Muscle of arm (tissue), 14 donors: ENCODE results near the gene LIN52. TPM values are rescaled to one million over a fixed set of nuclear protein-coding genes. Genes with fewer than 3 reads are reported as not detected.

Source experiments
- DNase-seq: peaks from one replicate; pipeline ENCODE4 v3.0.0-alpha.2; 2013
- long read RNA-seq, 11 donors: transcript quantifications; one replicate each; lab custom pipeline, GENCODE V29; 2026
- polyA plus RNA-seq, 12 donors: library from polyadenylated mRNA; unstranded; fragments of 120-200 nt; gene quantifications; one replicate each; pipeline ENCODE4 v1.2.1, GENCODE V29; 2013; ENCODE audit not compliant: insufficient read length in 12 of 12

Gene LIN52
- polyA plus RNA-seq = 100 to 1,000 TPM in 1 of 12 donors, 10 to 100 TPM in 9, 1 to 10 TPM in 2; 8.9 to 155 (median 12.4) TPM
- long read RNA-seq, donor 1, transcript LIN52-205 (6 exons, 2,776 nt) = major isoform, 5 of 5 reads
- long read RNA-seq, donor 1, partial matches to known transcripts = 0 of 5 reads
- long read RNA-seq, donor 1, other reads (novel, unspliced or antisense) = 0 of 5 reads
- long read RNA-seq, donor 2, transcript LIN52-205 (6 exons, 2,776 nt) = major isoform, 5 of 12 reads
- long read RNA-seq, donor 2, partial matches to known transcripts = 7 of 12 reads
- long read RNA-seq, donor 2, other reads (novel, unspliced or antisense) = 0 of 12 reads
- long read RNA-seq, donor 3, partial matches to known transcripts = 0 of 1 reads
- long read RNA-seq, donor 3, other reads (novel, unspliced or antisense) = 0 of 1 reads
- long read RNA-seq, donor 4, partial matches to known transcripts = 0 of 2 reads
- long read RNA-seq, donor 4, other reads (novel, unspliced or antisense) = 0 of 2 reads
- long read RNA-seq, donor 5, partial matches to known transcripts = 0 of 3 reads
- long read RNA-seq, donor 5, other reads (novel, unspliced or antisense) = 0 of 3 reads
- long read RNA-seq, donor 6, partial matches to known transcripts = 0 of 2 reads
- long read RNA-seq, donor 6, other reads (novel, unspliced or antisense) = 0 of 2 reads
- long read RNA-seq, donor 7, partial matches to known transcripts = 0 of 1 reads
- long read RNA-seq, donor 7, other reads (novel, unspliced or antisense) = 0 of 1 reads
- long read RNA-seq, donor 8, partial matches to known transcripts = 0 of 2 reads
- long read RNA-seq, donor 8, other reads (novel, unspliced or antisense) = 0 of 2 reads
- long read RNA-seq, donor 9, partial matches to known transcripts = 0 of 3 reads
- long read RNA-seq, donor 9, other reads (novel, unspliced or antisense) = 0 of 3 reads
- long read RNA-seq, donor 10, partial matches to known transcripts = 0 of 1 reads
- long read RNA-seq, donor 10, other reads (novel, unspliced or antisense) = 0 of 1 reads
- long read RNA-seq, donor 11, partial matches to known transcripts = 0 of 4 reads
- long read RNA-seq, donor 11, other reads (novel, unspliced or antisense) = 0 of 4 reads

DNA sequence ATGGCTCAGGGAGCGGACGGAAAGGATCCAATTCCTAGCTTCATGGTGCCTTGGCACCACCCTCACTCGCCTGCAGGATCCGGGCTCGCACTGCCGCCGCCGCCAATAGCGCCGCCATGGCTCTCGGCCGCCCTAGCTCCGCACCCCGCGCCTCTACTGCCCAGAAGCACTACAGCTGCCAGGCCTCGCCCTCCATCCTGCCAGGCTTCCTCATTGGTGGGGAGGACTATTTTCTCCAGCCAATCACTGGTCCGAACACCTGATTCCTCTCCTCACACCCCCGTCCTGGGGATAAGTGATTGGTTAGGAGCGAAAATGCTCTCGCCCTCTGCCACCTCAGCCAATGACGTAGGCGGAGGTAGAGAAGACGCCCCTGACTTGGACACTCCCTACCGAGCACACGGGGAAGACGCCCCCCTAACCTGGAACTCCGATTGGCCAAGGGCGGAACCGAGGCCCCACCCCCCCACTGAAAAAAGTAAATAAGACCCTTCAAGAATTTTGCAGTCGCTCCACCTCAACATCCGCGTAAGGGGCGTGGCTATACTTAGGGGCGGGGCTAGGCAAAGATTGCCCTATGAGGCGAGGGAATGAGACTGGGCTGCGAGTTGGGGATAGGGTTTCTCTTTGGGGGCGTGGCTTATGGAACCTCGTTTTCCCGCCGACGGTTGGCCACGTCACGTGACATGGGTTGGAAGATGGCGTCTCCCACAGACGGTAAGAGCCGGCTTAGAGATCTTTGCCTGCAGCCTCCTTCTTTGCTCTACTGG, at the start of gene LIN52, which contains the start of gene ALDH6A1:
Gene LIN52 (plus strand): TSS at position 680 of the 770 bp plus-strand sequence. CDS start 19 bp downstream, at position 699.
Gene ALDH6A1 (minus strand): TSS at position 177 of the 770 bp plus-strand sequence. CDS start 59 bp downstream, at position 118.
- DNase-seq = peak; percentile 100

- no peak for DNase-seq
Observed at GRCh38 chr14:74035556-74035955, 49.2 kb upstream of the LIN52 start.

DNA sequence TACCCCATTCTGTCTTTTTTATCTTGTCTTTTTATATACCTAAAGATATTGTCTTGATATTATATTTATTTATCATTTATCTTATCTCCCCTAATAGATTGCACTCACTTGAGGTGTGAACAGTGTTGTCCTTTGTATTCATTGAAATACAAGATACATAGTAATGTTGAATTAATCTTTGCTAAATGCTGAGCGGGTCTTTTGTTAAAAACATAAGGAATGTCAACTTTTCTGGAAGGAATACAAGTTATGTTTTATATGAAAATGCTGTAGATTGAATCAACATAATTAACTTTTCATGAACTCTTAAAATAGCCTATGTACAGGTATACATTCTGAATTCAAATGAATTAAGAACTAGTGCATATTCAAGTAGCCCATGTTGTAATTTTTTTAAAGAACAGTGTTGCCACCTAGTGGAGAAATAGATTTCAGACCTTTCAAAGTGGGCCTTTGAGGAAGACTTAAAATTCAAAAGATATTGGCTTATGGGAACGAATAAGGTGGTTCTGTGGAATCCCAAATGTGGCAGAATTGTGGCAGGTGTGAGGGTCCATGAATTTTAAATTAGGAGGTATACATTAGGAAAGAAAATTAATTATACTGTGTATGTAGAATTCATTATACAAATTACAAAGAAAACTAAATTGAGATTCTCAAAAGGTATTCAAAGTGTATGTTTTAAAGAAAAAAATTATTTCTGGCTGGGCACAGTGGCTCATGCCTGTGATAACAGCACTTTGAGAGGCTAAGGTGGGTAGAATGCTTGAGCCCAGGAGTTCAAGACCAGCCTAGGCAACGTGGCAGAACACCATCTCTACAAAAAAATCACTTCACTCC, 46.5 kb upstream of the LIN52 start:
- peak; percentile 35 for DNase-seq

DNA sequence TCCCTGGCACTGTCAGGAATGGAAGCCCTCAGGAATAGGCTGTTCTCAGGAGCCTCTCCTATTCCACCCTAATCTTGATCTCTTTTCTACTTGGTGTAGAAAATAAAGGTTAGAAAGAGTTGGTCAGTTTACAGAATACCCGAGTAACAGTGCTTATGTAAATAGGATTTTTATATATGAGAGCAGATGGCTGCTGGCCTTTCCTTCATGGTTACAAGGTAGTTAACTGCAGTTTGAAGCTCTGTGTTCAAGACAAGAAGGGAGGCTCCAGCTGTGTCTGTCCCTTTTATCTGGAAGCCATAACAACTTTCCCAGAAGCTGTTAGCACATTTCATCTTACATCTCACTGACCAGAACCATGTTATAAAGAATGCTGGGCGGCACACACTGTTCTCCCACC, 42.5 kb upstream of the LIN52 start:
- no peak for DNase-seq

- no peak for DNase-seq
Observed at GRCh38 chr14:74045522-74045921, 39.2 kb upstream of the LIN52 start.

DNA sequence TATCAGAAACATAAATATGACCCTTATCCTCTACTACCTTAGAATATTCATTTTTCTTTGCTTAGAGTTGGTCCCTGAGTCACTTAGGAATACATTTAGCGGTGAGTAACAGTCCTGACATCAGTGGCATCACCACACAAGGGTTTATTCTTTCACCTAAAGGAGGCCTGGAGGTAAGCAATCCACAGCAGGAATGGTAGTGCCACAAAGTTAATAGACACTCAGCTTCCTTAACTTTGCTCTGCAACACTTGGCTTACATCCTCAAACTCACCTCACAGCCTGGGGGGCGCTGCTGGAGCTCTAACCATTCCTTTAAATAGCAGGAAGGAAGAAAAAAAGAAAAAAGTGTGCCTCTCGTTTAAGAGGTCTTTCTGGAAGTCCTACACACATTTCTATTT, 36.5 kb upstream of the LIN52 start:
- DNase-seq = no peak

DNA sequence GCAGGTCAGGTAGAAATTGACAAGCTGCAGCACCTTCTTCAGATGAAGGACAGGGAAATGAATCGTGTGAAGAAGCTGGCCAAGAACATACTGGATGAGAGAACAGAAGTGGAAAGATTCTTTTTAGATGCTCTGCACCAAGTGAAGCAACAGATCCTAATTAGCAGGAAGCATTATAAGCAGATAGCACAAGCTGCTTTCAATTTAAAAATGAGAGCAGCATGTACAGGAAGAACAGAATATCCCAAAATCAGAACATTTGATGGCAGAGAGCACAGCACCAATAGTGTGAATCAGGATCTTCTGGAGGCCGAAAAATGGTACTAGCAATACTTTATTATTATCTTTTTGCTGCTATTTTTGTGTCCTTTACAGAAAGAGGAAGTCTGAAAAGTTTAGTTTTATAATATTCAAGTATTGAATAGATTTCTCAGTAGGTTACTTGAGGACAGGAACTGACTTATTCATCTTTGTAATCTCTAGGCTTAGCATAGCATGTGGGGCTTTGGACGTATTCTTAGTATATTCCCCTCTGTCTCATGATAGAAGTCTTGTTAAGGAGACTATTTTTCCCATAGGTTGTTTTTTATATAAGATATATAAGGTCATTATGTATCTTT, 34.8 kb upstream of the LIN52 start:
- no peak for DNase-seq

DNA sequence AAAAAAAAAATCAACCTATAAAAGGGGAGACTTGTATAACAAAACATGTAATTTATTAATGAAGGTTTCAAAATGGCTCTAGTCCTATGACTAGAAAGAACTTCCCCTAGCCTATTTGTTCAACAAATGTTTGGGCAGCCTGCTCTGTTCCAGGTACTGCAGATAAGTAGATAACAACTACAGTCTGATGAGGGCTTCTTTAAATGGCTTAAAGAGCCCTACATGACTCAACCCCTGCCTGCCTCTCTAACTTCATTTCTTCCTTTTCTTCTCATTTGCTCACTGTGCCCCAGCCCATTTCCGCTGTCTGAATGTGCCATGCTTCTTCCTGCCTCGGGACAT, 22.0 kb upstream of the LIN52 start:
- DNase-seq = no peak

GRCh38 chr14:74064426-74064825, 20.3 kb upstream of the LIN52 start:
- no peak for DNase-seq

GRCh38 chr14:74064883-74065282, 19.9 kb upstream of the LIN52 start:
- DNase-seq = no peak

GRCh38 chr14:74065746-74066575, 18.8 kb upstream of the LIN52 start:
- no peak for DNase-seq

- DNase-seq = no peak
Observed at GRCh38 chr14:74077401-74077800, 7.4 kb upstream of the LIN52 start.

GRCh38 chr14:74080820-74081460, 3.8 kb upstream of the LIN52 start:
- DNase-seq = no peak

GRCh38 chr14:74081491-74081890, 3.3 kb upstream of the LIN52 start:
- no peak for DNase-seq

DNA sequence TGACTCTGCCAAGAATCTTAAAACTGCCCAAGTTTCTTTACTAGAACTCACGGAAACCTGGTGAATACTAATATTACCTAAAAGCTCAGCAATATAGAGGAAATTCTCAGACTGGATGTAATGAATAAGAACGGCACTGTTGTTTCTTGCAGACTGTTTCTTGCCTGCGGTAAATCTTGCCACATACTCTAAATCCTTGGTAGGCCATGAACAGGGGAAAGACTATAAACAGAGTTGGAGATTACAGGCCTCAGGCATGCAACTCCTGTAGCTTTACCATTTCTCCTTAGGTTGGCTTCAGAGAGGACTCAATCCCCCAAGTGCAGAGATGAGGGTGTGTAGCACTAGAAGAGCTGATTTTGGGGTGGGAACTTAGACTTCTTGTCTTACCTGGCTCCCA, 1.6 kb upstream of the LIN52 start:
- no peak for DNase-seq

DNA sequence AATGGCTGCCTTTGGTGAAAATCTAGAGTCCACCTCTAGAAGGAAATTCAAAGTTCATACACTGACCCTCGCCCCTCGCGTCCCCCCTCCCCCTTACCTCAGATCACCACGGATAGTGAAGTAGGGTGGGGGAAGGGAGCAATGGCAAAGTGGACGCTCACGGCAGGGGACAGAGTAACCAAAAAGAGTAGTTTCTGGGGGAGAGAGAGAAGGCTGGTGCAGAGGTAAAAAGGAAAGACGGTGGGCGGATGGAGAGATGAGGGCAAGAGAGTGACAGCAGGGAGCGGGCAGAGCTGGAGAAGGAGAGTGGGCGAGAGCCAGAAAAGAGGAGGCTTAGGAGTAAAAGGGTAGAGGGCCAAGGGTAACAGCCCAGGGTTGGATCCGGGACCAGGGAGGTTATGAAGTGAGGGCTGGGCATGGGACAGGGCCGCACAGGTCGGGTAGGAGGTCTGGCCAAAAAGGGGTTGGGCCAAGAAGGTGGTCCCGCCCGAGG, 926 bp upstream of the LIN52 start:
- no peak for DNase-seq

DNA sequence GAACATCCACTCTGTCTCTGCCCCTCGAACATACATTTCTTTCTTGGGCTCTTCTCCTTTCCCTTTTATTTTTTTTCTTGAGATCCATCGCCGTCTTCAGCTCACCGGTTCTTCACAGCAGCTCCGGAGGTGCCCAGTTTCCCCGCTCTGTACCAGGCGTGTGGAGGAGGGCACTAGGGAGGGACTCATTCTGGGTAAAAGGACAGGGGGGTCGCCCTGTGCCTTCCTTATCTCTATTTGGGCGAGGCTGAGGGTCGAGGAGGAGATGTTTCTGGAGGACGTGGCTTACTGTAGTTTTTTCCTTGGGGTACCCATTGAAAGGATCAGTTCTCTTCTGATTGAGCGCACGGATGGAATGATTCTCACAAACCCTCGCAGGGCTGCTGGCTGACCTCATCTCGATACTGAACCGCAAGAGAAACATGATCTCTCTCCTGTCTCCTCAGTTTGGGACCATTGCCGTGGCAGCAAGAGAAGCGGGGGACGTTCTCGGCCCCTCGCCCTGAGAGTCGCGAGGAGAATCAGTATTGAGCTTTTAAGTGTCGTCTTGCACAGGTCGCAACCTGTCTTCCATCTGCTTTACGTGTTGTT, 386 bp downstream of the LIN52 start:
- no peak for DNase-seq

DNA sequence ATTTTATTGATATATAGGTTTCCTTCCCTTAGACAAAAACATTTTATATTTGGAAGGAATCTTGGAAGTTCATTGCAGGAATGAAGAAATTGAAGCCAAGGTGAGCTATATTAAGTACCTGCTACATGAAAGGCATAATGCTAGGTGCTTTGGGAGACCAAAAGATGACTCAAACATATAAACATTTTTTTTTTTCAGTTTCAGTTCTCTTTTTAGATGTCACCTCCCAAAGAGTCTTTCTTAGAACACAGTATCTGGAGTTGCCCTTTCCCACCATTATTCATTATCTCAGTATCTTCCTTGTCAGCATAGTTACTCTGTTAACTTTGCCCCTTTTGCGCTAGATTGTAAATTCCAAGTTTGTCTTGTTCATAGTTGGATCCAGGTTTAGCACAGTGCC, 1.1 kb downstream of the LIN52 start:
- DNase-seq = no peak
